ENCODE measurements around the gene ANGPTL4.
"Not testable (repeated sequence)": the region's sequence is repeated elsewhere in the genome, so short reads cannot be mapped to it uniquely, and the experiment has no call there.

ANGPTL4 gene

GRCh38 chr19:8363803-8364771, at the start of gene ANGPTL4:
Gene ANGPTL4, plus strand, starts transcription at chr19:8364155. Its CDS starts 167 bp downstream, at chr19:8364322.
- DNase-seq (ENCODE audit: low read depth, low spot score): peak; percentile 53
- H3K27ac ChIP-seq: peak within 1 kb of the TSS; percentile 98

- H3K27ac ChIP-seq; DNase-seq (ENCODE audit: low read depth, low spot score): not testable (repeated sequence)
These were observed 48.8 kb upstream of the ANGPTL4 start for GRCh38 chr19:8314981-8315640.

- no peak overlapping the region for H3K27ac ChIP-seq
These were observed 47.4 kb upstream of the ANGPTL4 start for GRCh38 chr19:8316351-8317125.

GRCh38 chr19:8318835-8319234, 45.1 kb upstream of the ANGPTL4 start:
- not testable (repeated sequence) for H3K27ac ChIP-seq; DNase-seq (ENCODE audit: low read depth, low spot score)

More at GRCh38 chr19:8316351-8317125, 47.4 kb upstream of the ANGPTL4 start:
- no peak for DNase-seq (ENCODE audit: low read depth, low spot score)

- H3K27ac ChIP-seq: peak overlapping the region; percentile 62
- DNase-seq (ENCODE audit: low read depth, low spot score): no peak
These were observed 44.0 kb upstream of the ANGPTL4 start for GRCh38 chr19:8319807-8320520.

- H3K27ac ChIP-seq: peak overlapping the region; percentile 62
- DNase-seq (ENCODE audit: low read depth, low spot score): no peak
These were observed 43.3 kb upstream of the ANGPTL4 start for GRCh38 chr19:8320564-8321066.

- H3K27ac ChIP-seq: peak within 1 kb of the TSS; percentile 62
- DNase-seq (ENCODE audit: low read depth, low spot score): peak; percentile 72
These were observed 42.6 kb upstream of the ANGPTL4 start, which contains the start of the genes NDUFA7 and RPS28 for GRCh38 chr19:8321067-8321985. Gene NDUFA7, minus strand, starts transcription at chr19:8321375. Its CDS starts 17 bp downstream, at chr19:8321358. Gene RPS28, plus strand, starts transcription at chr19:8321496. Its CDS starts 35 bp downstream, at chr19:8321531.

GRCh38 chr19:8321986-8322637, 41.8 kb upstream of the ANGPTL4 start:
- peak overlapping the region; percentile 62 for H3K27ac ChIP-seq
- DNase-seq (ENCODE audit: low read depth, low spot score): no peak

- DNase-seq (ENCODE audit: low read depth, low spot score): no peak
- peak overlapping the region; percentile 62 for H3K27ac ChIP-seq
These were observed 41.3 kb upstream of the ANGPTL4 start for GRCh38 chr19:8322638-8322997.

GRCh38 chr19:8323781-8324185, 40.2 kb upstream of the ANGPTL4 start:
- no peak for DNase-seq (ENCODE audit: low read depth, low spot score)
- H3K27ac ChIP-seq: no peak overlapping the region

- DNase-seq (ENCODE audit: low read depth, low spot score): no peak
- no peak overlapping the region for H3K27ac ChIP-seq
These were observed 39.5 kb upstream of the ANGPTL4 start for GRCh38 chr19:8324186-8325050.

- H3K27ac ChIP-seq: no peak overlapping the region
- DNase-seq (ENCODE audit: low read depth, low spot score): no peak
These were observed 38.5 kb upstream of the ANGPTL4 start for GRCh38 chr19:8325454-8325853.

GRCh38 chr19:8329996-8330395, 34.0 kb upstream of the ANGPTL4 start:
- no peak overlapping the region for H3K27ac ChIP-seq
- DNase-seq (ENCODE audit: low read depth, low spot score): no peak

- DNase-seq (ENCODE audit: low read depth, low spot score): no peak
- no peak overlapping the region for H3K27ac ChIP-seq
These were observed 32.6 kb upstream of the ANGPTL4 start for GRCh38 chr19:8331263-8331845.

- DNase-seq (ENCODE audit: low read depth, low spot score): no peak
- H3K27ac ChIP-seq: no peak overlapping the region
These were observed 30.8 kb upstream of the ANGPTL4 start for GRCh38 chr19:8332976-8333766.

Data from epithelial cell of prostate (primary cell).